GM19397 (cell line): Measurements from ENCODE around the gene TYK2.
"Not testable (repeated sequence)": the region's sequence is repeated elsewhere in the genome, so short reads cannot be mapped to it uniquely, and the experiment has no call there.

ENCODE experiments used
- ATAC-seq: cut with Tn5 transposase; IDR thresholded peaks from one replicate; pipeline ENCODE4 v1.9.1; 2021; ENCODE audit warnings: mild to moderate bottlenecking, moderate library complexity; ENCODE audit not compliant: unreplicated experiment

The TYK2 gene

GRCh38 chr19:10336725-10337124 is 43.6 kb downstream of the TYK2 start:
- not testable (repeated sequence) for ATAC-seq

- no peak for ATAC-seq
These were observed 44.9 kb downstream of the TYK2 start for GRCh38 chr19:10335352-10335985.

GRCh38 chr19:10334588-10335351 is 45.6 kb downstream of the TYK2 start:
- ATAC-seq: no peak

GRCh38 chr19:10333758-10334587 is 46.4 kb downstream of the TYK2 start:
- ATAC-seq: no peak

GRCh38 chr19:10332965-10333757 is 47.2 kb downstream of the TYK2 start, which contains the start of gene RAVER1:
RAVER1 (minus strand) TSS chr19:10333529; CDS start chr19:10333507, 22 bp downstream.
- ATAC-seq: peak; percentile 85

- ATAC-seq: no peak
These were observed 48.0 kb downstream of the TYK2 start for GRCh38 chr19:10332158-10332964.

GRCh38 chr19:10329555-10329954 is 50.8 kb downstream of the TYK2 start:
- no peak for ATAC-seq

GRCh38 chr19:10328558-10329429 is 51.6 kb downstream of the TYK2 start:
- no peak for ATAC-seq

- ATAC-seq: no peak
These were observed 52.6 kb downstream of the TYK2 start for GRCh38 chr19:10327793-10328192.

- ATAC-seq: no peak
These were observed 54.6 kb downstream of the TYK2 start for GRCh38 chr19:10325732-10326131.

- no peak for ATAC-seq
These were observed 58.2 kb downstream of the TYK2 start for GRCh38 chr19:10321874-10322835.

- no peak for ATAC-seq
These were observed 59.0 kb downstream of the TYK2 start for GRCh38 chr19:10321417-10321797.

- no peak for ATAC-seq
These were observed 59.6 kb downstream of the TYK2 start for GRCh38 chr19:10320602-10321416.

- no peak for ATAC-seq
These were observed 61.3 kb downstream of the TYK2 start for GRCh38 chr19:10318807-10319682.

- no peak for ATAC-seq
These were observed 62.4 kb downstream of the TYK2 start for GRCh38 chr19:10317857-10318462.
